HuH-7 (cell line): ENCODE results near the gene RPL7A.
"Not testable (repeated sequence)": the region's sequence is repeated elsewhere in the genome, so short reads cannot be mapped to it uniquely, and the experiment has no call there.

Source experiments
- DNase-seq: peaks from one replicate; pipeline ENCODE4 v3.0.0; 2011; ENCODE audit warnings: low spot score

RPL7A gene

GRCh38 chr9:133369422-133369821, 21.4 kb downstream of the RPL7A start:
- DNase-seq = no peak

GRCh38 chr9:133369933-133370332, 21.9 kb downstream of the RPL7A start:
- DNase-seq = no peak

DNA sequence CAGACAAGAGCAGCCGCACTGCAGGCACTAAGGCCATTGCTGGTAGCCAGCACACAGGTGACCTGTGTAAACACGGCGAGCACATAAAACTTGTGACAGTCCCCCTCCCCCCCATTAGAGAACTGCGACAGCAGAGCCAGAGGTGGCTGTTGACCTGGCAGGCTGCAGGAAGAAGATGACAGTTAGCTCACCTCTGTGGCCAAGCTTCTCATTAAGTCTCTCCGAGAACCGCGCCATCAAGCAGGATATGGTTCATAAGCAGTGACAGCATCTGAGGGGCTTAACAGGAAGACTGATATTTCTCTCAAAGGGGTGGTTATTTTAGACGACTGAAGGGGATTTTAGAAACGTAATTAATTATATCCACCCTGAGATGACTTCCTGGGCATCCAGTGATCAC, 22.7 kb downstream of the RPL7A start:
- DNase-seq = no peak

DNA sequence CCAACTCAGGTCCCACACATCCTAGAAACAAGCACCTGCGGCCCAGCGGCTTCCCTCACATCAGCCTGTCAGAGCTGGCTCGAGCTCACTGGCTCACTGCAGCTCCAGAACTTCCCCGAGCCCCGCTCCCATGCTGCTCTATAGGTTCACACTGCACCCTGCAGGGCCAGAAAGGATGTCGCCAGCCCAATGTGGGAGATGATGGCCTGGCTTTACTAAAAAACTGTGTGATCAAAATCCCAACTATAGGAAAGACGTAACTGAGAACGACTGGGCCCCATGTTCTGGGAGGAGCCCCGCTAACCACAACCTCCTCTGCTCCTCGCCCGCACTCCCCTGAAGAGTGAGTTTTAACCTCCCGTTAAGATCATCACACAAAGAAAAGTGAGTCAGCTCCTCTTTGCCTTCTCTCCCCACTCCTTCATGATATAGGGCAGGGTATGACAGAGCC, 23.3 kb downstream of the RPL7A start:
- DNase-seq = no peak

GRCh38 chr9:133372144-133372543, 24.1 kb downstream of the RPL7A start:
- DNase-seq = no peak

GRCh38 chr9:133374612-133375115, 26.6 kb downstream of the RPL7A start:
- no peak for DNase-seq

- DNase-seq = peak; percentile 72
These were observed 27.2 kb downstream of the RPL7A start for GRCh38 chr9:133375116-133375723.

GRCh38 chr9:133375724-133376654, 28.0 kb downstream of the RPL7A start, which contains the start of the genes STKLD1 and SURF4:
STKLD1 (plus strand) TSS chr9:133376366; CDS start chr9:133376474, 108 bp downstream.
SURF4 (minus strand) TSS chr9:133376060; CDS start chr9:133375969, 91 bp downstream.
- DNase-seq = peak; percentile 99

- DNase-seq = not testable (repeated sequence)
These were observed 29.3 kb downstream of the RPL7A start for GRCh38 chr9:133377280-133377679.

DNA sequence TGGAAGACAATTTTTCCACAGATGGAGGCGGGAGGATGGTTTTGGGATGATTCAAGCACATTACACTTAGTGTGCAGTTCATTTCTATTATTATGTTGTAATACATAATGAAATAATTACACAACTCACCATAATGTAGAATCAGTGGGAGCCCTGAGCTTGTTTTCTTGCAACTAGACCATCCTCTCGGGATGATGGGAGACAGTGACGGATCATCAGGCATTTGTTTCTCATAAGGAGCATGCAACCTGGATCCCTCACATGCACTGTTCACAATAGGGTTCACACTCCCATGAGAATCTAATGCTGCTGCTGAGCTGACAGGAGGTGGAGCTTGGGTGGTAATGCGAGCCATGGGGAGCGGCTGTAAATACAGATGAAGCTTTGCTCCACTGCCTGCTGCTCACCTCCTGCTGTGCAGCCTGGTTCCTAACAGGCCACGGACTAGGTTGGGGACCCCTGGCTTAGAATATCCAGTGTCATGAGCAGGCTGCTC, 29.8 kb downstream of the RPL7A start:
- DNase-seq = no peak

DNA sequence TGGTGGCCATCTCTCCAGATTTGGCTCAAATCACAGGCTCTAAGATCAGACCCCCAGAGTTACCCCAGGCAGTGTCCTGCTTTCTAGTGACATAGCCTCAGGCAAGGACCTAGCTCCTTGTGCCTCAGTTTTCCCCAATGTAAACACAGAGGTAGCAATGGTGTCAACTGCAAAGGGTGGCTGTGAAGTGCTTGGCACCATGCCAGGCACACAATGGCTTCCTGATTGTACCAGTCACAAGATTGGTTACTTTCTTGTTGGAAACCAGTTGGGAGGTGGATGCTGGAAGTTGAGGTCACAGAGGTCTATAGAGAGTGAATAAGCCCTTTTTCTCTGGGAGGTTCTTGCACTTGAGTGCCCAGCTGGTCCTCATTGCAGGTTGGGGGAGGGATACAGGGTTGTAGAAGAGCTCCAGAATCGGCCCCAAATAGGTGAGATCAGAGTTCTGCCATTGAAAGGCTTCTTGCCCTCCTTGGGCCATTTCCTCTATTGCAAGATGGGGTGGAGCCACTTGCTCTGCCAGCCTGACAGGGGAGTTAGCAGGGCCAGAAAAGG, 30.5 kb downstream of the RPL7A start:
- no peak for DNase-seq

DNA sequence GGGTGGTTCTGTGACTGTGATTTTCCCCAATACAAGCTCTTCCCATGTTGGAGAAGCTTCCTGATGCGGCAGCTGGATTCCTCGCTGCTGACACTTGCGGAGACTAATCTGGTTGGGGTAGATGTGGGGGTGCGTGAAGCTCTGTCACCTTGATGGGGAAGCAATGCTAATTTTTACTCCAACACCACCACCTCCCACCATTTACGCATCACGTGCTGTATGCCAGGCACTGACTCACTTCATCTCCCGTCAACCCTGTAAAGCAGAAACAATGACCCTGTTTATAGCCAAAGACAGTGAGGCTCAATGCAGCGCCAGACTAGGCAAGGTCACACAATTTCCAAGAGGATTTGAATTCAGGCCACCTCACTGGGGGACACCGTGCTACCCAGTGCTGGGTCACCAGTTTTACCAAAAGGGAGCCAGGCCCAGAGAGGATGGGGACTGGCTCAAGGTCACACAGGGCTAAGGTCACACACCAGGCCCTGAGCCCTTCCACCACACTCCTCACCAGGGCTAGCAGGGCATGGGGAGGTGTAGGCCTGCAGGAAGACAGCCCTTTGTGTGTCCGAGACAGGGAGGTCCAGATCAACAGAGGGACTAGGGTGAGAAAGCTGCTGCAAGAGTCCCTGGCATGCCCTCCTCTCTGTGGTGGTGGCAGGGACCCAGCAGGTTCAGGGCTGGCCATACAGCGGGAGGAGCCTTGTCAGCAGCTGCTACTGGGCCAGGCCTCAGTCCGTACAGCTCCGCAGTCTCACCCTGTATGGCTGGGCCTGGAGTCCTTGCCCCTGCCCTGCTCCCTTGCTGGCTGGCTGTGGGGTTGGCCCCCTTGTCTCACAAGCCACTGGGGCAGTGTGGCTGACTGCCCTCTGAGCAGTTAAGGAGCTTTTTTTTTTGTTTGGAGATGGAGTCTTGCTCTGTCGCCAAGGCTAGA, 31.4 kb downstream of the RPL7A start:
- DNase-seq = no peak

- no peak for DNase-seq
These were observed 32.7 kb downstream of the RPL7A start for GRCh38 chr9:133380734-133381133.

GRCh38 chr9:133382507-133383141, 34.6 kb downstream of the RPL7A start:
- no peak for DNase-seq

DNA sequence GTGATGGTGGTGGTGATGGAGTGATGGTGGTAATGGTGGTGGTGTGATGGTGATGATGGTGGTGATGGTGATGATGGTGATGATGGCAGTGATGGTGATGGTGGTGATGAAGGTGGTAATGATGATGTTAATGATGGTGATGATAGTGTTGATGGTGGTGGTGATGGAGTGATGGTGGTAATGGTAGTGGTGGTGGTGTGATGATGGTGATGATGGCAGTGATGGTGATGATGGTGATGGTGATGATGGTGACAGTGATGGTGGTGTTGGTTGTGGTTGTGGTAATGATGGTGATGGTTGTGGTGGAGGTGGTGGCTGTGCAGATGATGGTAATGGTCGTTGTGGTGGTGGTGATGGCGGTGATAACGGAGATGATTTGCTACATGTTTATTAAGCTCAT, 35.4 kb downstream of the RPL7A start:
- DNase-seq = no peak

GRCh38 chr9:133384736-133385321, 36.8 kb downstream of the RPL7A start:
- DNase-seq = no peak

DNA sequence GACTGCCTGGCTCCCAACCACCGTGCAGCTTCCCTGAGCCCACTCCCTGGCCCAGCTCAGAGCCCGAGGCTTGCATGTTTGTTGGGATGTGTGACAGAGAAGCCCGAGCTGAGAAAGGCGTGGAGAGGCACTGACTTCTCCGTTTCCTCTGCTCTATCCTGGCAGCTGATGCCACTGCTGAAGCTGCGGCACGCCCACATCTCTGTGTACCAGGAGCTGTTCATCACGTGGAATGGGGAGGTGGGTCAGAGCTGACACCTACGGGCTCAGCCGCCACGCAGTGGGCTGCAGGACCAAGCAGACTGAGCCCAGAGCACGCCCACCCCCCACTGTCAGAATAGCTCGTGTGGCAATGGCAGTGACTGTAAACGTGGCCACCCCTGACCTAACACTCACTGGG, 37.4 kb downstream of the RPL7A start:
- DNase-seq = no peak

- DNase-seq = no peak
These were observed 38.3 kb downstream of the RPL7A start for GRCh38 chr9:133386338-133386737.

DNA sequence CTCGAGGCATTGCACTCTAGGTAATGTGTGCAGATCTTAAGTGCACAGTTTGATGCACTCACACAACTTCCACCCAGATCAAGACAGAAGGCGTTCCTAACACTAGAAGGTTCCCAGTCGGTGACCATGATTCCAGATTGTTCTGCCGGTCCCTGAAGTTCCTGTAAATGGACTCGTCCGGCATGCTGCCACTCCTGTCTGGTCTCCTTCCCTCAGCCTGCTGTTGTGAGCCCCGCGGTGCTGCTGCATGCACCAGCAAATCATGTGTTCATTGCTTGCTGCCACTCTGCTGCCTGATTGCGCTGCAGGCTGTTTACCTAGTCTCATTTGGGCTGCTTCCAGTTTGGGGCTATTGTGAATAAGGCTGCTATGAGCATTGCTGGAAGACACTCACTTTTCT, 39.7 kb downstream of the RPL7A start:
- DNase-seq = no peak

DNA sequence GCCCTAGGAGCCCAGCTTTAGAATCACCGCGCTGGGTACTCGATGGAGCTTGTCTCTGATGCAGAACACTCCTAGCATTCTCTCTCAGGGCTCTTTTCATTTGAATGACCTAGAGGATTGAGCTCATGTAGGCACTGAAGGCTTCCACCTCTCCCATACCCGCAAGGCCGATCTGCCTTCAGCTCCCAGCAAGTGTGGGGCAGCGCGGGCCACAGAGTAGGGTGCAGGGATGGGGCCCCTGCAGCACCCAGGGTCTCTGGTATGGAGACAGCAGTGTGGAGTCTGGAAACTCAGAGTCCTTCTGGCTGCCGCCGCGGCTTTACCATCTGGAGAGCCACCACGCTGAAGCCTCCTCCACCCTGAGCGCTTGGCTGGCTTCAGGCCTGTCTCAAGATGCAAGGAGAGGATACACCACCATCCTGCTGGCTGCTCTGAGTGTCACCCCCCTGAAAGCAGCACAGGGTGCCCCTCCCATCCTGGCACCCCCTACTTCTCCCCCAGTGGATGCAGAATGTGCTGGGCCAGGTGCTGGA, 41.1 kb downstream of the RPL7A start:
- DNase-seq = no peak
